ENCODE data around the gene EIF1B. TPM values are rescaled to one million over a fixed set of nuclear protein-coding genes. Genes with fewer than 3 reads are reported as not detected.

EIF1B gene
- total RNA-seq, 1 donor from 2014 or later = 62.3 TPM

GRCh38 chr3:40333416-40333815, 23.9 kb downstream of the EIF1B start:
- Mint-ChIP-seq H3K27ac (ENCODE audit: unreplicated experiment) (no peak overlapping the region), H3K4me3 (ENCODE audit: unreplicated experiment) (no peak overlapping the region), H3K27me3 (ENCODE audit: unreplicated experiment) (peaks cover 2% of the 10 kb centered on the region), H3K36me3 (ENCODE audit: unreplicated experiment) (no peaks in the 10 kb centered on the region), H3K9me3 (ENCODE audit: unreplicated experiment) (no peaks in the 10 kb centered on the region), H3K4me1 (ENCODE audit: unreplicated experiment) (no peaks in the 10 kb centered on the region)
- DNase-seq (ENCODE audit: extremely low spot score, unreplicated experiment) = no peak
- TF ChIP-seq CTCF (IDR thresholded peaks at IDR 0.05) = no peak

GRCh38 chr3:40333852-40334251, 24.3 kb downstream of the EIF1B start:
- TF ChIP-seq CTCF (IDR thresholded peaks at IDR 0.05) = no peak
- Mint-ChIP-seq H3K36me3 (ENCODE audit: unreplicated experiment) (no peaks in the 10 kb centered on the region), H3K27ac (ENCODE audit: unreplicated experiment) (no peak overlapping the region), H3K27me3 (ENCODE audit: unreplicated experiment) (peaks cover 5% of the 10 kb centered on the region), H3K9me3 (ENCODE audit: unreplicated experiment) (no peaks in the 10 kb centered on the region), H3K4me1 (ENCODE audit: unreplicated experiment) (no peaks in the 10 kb centered on the region), H3K4me3 (ENCODE audit: unreplicated experiment) (no peak overlapping the region)
- no peak for DNase-seq (ENCODE audit: extremely low spot score, unreplicated experiment)

GRCh38 chr3:40336101-40336500, 26.6 kb downstream of the EIF1B start:
- H3K4me1 Mint-ChIP-seq (ENCODE audit: unreplicated experiment) = no peaks in the 10 kb centered on the region
- H3K27me3 Mint-ChIP-seq (ENCODE audit: unreplicated experiment) = peaks cover 5% of the 10 kb centered on the region
- no peak for DNase-seq (ENCODE audit: extremely low spot score, unreplicated experiment)
- no peak for TF ChIP-seq CTCF (IDR thresholded peaks at IDR 0.05)
- H3K9me3 Mint-ChIP-seq (ENCODE audit: unreplicated experiment) = no peaks in the 10 kb centered on the region
- no peak overlapping the region for H3K4me3 Mint-ChIP-seq (ENCODE audit: unreplicated experiment)
- no peak overlapping the region for H3K27ac Mint-ChIP-seq (ENCODE audit: unreplicated experiment)
- H3K36me3 Mint-ChIP-seq (ENCODE audit: unreplicated experiment) = no peaks in the 10 kb centered on the region

- H3K27me3 Mint-ChIP-seq (ENCODE audit: unreplicated experiment) = peaks cover 3% of the 10 kb centered on the region
- no peak overlapping the region for H3K27ac Mint-ChIP-seq (ENCODE audit: unreplicated experiment)
- no peaks in the 10 kb centered on the region for H3K4me1 Mint-ChIP-seq (ENCODE audit: unreplicated experiment)
- no peak for TF ChIP-seq CTCF (IDR thresholded peaks at IDR 0.05)
- DNase-seq (ENCODE audit: extremely low spot score, unreplicated experiment) = no peak
- H3K9me3 Mint-ChIP-seq (ENCODE audit: unreplicated experiment) = no peaks in the 10 kb centered on the region
- H3K4me3 Mint-ChIP-seq (ENCODE audit: unreplicated experiment) = no peak overlapping the region
- H3K36me3 Mint-ChIP-seq (ENCODE audit: unreplicated experiment) = no peaks in the 10 kb centered on the region
Observed at GRCh38 chr3:40336511-40337135, 27.1 kb downstream of the EIF1B start.

- Mint-ChIP-seq H3K4me1 (ENCODE audit: unreplicated experiment) (no peaks in the 10 kb centered on the region), H3K9me3 (ENCODE audit: unreplicated experiment) (no peaks in the 10 kb centered on the region), H3K36me3 (ENCODE audit: unreplicated experiment) (no peaks in the 10 kb centered on the region), H3K4me3 (ENCODE audit: unreplicated experiment) (no peak overlapping the region), H3K27me3 (ENCODE audit: unreplicated experiment) (peaks cover 6% of the 10 kb centered on the region), H3K27ac (ENCODE audit: unreplicated experiment) (no peak overlapping the region)
- no peak for TF ChIP-seq CTCF (IDR thresholded peaks at IDR 0.05)
- DNase-seq (ENCODE audit: extremely low spot score, unreplicated experiment) = no peak
Observed at GRCh38 chr3:40337136-40338108, 27.9 kb downstream of the EIF1B start.
